PFSK-1 (cell line): ENCODE results near the gene TCEA2.

Experiments used
- SIN3A ChIP-seq: IDR thresholded peaks from 2 replicates; pipeline ENCODE4 v1.6.1; 2012; ENCODE audit warnings: mild to moderate bottlenecking, low read length, moderate library complexity, borderline replicate concordance; ENCODE audit not compliant: insufficient read depth
- TAF1 ChIP-seq: IDR thresholded peaks from 2 replicates; pipeline ENCODE4 v1.6.1; 2012; ENCODE audit warnings: low read length, control low read depth, borderline replicate concordance; ENCODE audit not compliant: insufficient read depth

DNA sequence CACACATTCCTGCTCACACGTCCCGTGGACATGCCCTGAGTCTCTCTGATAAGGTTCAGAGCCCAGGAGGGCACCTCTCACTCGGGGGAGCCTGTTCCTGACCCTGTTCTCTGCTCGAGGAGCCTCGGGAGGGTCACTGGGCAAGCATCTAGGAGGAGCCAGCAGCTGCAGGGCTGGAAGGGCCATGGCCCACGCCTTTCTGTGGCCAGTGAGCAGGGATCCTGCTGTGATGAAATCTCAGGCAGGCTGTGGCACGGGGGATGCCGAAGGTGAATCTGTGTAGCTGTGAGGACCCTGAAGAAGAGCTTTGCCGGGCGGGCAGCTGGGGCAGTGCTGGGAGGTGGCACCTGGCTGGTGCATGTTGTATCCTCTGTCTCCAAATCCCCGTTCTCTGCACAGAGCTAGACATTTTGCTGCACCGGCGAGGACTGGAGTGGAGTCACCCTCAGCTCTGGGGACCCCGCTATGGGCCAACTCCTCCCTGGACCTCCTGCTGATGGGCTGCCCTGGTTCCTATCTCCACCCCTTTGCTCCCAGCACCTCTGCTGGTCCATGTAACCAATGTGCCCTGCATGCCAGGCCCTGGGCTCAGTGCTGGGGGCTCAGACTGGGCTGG lies 51.5 kb downstream of the TCEA2 start:
- TF ChIP-seq TAF1: no peak
- no peak for TF ChIP-seq SIN3A
